SKM-1 treated with dmso at 0.1 percent for 144 hours (cell line): Measurements from ENCODE around the gene AUP1.
A peak's percentile ranks its signal among the peaks of the same experiment; 100 is the strongest.

ENCODE experiments used
- DNase-seq: peaks from one replicate; lab custom pipeline; 2025; ENCODE audit not compliant: unreplicated experiment; lab: John Stamatoyannopoulos, UW

AUP1 gene

DNA sequence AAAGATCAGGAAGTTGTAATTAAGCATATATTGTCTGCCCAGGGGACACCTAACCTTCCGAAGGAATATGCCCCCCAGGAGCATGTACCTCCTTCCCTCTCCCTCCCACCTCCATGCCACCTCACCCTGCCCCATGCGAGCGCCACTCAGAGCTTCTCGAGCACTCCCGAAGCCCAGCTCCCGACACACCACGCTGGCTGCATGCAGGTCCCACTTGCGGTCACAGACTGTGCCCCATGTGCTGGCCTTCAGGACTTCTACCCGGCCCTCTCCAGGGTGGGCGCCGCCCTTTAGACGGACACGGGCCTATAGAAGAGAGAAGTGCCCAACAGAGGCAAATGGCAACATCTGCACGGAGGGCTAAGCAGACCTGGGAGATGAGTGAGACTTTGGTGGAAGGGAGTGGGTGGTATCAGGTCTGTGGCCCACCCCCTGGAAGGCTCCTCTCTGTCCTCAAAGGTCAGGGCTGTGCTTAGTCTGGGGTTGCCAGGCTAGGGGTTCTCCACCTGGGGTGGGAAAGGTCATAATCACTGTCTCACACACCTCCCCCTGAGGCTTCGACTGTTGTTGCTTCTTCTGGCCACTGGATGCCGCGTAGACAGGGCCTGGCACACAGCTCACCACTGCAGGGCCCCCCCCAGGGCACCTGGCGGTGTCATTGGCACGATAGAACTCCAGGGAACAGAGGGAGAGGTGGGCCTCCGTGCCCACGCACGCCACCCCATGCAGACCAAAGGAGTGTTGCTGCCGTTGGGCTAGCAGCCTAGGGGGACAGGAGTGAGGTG is 6.9 kb upstream of the AUP1 start:
- no peak for DNase-seq

DNA sequence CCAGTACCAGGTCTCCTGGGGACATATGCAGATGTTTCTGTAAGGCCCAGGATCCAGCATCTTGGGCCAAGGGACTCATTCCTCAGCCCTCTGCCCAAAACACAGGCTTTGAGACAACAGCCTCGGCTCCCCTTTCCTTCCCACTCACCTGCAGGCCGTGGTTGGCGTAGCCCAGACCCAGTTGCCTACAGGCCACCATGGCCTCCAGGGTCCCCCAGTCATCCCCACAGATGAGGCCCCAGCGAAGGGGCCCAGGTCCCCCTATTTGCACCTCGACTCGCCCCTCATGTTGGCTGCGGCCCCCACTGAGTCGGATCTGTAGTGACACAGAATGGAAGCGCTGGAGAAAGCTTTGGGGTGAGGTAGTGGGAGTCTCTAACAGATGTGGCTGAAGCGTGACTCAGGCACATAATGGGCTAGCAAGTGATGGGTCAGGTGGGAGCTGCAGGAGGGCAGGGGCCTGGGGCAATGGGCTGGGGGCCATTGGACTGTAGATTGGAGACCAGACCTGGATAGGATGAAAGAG is 6.0 kb upstream of the AUP1 start:
- no peak for DNase-seq

DNA sequence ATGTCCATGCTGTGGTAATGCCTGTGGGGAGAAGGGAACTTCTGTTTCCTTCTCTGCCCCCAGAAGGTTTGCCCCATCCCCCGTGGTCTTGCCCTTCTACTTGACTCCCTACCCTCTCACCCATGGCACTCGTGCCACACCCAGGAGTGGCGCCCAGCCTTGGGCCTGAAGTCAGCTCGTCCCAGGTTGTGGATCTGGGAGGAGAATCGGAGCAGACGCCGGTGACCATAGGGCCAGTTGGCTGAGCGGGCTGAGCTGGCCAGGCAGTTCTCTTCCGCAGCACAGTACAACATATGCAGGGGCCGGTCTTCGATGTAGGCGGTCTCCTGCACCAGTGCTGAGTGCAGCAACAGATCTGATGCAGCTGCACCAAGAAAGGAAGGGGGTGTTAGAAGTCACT is 4.9 kb upstream of the AUP1 start:
- DNase-seq, result no peak

DNA sequence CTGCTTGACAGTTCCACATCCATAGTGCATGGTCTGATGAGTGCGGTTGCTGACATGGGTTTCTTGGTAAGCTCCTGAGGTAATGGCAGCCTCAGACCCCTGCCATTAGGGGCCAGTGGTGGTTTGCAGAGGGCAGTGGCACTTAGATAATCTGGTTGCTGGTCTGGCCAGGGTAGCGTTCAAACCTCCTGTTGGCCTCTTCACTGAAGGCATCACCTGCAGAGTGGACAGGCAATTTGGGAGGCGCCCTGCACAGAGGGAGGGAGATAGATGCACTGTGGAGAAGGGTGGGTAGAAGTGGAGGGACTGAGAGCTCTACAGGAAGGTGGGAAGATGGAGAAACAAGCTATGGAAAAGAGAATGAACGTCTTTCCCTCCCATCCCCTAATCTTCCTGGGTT is 4.0 kb upstream of the AUP1 start:
- no peak for DNase-seq

DNA sequence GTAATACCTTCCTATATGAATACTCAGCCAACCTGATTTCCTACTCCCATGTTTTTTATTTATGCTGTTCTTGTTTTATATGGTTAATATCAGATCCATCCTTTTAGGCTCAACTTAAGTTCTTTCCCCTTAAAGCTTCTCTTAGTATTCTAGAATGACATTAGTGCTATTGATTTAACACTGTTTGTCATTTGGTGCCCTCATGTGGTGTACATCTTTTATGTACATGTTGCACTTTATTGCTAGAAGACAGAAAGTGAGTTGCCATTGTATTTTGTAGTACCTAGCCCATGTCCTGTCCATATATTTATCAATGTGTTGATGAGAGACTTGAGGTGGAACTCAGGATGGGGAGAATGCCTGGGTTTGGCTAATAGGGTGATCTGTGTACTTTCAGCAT is 2.7 kb upstream of the AUP1 start:
- no peak for DNase-seq

DNA sequence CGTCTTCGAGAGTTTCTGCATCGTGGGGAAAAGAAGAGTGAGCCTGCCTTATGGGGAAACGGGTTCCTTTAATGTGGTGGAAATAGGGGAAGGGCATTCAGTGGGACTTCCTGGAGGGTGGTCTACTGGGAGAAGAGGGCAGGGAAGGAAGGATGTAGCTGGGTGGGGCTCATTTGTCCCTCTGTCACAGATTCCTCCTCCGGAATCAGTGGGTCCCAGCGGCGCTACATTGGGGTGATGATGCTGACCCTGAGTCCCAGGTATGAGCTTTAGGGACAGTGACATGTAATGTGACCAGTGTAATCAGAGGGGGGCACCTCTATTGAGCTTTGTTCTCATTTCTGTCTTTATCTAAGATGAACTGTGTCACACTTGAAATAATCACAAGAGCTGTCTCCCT is 2.2 kb upstream of the AUP1 start:
- no peak for DNase-seq

DNA sequence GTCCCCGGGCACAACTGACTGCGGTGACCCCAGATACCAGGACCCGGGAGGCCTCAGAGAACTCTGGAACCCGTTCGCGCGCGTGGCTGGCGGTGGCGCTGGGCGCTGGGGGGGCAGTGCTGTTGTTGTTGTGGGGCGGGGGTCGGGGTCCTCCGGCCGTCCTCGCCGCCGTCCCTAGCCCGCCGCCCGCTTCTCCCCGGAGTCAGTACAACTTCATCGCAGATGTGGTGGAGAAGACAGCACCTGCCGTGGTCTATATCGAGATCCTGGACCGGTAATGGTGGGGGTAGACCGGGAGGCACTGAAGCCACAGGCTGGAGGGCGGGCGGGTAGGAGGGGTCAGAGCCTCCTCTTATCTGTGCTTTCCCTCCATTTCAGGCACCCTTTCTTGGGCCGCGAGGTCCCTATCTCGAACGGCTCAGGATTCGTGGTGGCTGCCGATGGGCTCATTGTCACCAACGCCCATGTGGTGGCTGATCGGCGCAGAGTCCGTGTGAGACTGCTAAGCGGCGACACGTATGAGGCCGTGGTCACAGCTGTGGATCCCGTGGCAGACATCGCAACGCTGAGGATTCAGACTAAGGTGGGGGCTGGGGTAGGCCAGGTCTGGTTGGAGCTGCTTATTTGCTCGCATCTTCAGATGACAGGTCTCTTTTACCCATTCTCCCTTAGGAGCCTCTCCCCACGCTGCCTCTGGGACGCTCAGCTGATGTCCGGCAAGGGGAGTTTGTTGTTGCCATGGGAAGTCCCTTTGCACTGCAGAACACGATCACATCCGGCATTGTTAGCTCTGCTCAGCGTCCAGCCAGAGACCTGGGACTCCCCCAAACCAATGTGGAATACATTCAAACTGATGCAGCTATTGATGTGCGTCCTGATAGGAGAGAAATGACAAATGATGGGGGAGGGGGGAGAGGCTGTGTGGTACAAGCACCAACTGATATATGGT is 1.0 kb upstream of the AUP1 start:
- no peak for DNase-seq

DNA sequence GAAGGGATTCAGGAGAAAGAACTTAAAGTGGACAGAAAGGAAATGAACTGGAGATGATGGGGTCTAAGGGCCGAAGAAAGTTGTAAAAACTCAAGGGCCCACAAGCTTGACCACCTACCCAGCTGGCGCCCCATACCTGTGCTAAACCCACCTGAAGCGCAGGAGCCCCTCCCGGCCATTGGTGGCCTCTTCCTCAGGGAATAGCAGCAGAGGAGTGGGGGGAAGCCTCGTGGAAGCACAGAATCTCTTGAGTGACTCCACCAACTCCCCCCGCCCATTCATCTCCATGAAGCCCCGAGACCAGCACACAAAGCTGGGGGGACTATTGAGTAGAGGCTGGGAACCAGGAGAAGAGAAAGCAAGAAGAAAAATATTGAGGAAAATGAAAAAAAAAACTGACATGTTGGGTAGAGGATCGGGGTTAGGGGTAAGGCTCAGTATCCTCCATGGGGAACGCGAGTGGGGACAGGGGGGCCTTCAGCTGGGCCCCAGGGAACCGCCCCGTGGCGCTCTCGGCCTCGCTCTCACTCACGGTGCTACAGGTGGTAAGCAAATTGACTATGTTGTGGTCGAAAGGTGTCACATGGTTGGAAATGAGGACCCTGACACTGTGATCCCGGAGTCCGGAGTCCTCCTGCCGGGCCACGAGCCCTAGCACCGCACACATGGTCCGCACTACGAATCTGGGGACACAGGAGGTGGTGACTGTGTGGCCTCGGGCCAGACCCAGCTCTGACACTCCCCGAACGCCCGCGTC is 728 bp downstream of the AUP1 start:
- DNase-seq, result no peak

DNA sequence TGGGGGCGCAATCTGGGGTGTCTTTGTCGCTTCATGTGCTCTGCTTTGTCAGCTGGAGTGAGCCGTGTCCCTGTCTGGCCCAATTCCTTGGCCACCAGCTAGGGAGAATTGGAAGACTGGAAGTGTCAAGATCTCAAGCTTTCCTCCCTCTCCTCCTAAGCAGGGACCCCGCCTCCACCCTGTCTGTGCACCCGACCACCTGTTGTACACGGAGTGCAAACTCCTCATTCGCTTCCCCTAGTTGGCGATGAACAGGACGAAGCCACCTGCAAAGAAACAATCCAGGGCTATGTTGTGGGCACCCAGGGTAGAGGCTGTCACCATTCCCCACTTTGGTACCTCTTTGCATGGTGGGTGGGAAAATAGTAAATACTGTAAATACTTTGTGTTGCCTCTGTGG is 1.8 kb downstream of the AUP1 start:
- no peak for DNase-seq

DNA sequence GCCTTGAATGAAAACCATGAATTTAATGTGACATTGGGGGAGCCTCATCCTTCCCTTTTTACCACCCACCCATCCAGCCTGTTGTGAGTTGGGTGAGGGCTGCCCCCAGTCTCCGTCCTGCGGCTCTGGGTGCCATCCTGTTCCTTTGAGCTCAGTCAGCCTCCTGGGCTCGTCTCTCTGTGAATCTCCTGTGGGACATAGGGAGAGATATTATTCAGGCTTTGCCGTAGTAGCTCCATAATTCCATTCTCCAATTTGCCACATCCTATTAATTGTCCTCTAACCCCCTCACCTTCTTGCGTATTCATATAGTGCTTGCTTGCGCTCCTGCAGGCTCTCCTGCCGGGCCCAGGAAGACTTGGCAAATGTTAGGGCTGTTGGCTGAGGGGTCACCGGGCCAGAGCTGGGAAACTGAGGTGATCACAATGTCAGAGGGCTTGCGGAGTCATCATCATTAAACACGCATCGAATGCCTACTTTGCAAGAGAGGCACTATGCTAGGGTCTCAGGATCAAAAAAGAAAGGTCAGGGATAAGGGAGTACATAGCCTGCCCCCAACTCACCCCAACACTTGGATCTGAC is 2.8 kb downstream of the AUP1 start:
- no peak for DNase-seq

DNA sequence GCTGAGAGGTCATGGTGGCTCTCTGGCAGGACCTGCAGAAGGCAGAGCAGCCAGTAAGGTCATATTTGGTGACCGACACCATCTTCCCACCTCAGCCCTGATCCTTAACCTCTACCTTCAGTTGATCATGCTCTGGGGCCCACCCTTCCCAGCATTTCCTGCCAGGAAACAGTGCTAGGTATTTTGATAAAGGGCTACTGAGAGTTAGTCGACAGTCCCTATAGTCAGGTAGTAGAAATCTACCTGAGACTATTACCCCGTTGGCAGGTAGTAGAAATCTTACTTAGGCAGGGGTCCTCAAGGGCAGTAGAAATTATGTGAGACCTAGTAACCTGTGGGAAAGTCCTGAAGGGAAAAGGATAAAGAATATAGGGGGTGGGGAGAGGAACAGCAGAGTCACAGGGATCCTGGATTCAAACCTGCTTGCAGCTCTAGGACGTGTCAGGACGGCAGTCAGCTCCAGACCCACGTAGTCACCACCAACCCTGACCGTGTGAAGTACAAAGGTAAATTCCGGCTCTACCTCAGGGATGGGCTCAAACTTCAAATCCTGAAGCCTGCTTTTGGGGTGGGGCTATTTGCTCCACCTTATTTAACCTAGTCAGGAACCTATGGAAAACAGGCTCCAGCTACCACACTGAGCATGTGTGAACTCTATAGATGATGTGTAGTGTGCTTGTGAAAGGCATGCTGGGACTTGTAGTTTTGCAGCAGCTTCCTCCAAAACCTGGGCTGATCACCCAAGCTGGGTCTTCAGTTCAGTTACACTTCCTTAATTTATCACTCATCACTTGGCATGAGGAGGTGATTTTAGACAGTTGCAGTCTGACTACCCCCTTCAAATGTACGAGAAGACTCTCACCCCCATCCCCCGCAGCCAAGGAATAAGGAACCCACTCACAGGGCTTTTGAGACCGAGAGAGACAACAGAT is 3.5 kb downstream of the AUP1 start, which contains the start of gene DQX1:
TSS of gene DQX1 (minus strand) at position 515 of the 932 bp plus-strand sequence. CDS start at position 13, 502 bp downstream.
- peak; percentile 54 for DNase-seq

DNA sequence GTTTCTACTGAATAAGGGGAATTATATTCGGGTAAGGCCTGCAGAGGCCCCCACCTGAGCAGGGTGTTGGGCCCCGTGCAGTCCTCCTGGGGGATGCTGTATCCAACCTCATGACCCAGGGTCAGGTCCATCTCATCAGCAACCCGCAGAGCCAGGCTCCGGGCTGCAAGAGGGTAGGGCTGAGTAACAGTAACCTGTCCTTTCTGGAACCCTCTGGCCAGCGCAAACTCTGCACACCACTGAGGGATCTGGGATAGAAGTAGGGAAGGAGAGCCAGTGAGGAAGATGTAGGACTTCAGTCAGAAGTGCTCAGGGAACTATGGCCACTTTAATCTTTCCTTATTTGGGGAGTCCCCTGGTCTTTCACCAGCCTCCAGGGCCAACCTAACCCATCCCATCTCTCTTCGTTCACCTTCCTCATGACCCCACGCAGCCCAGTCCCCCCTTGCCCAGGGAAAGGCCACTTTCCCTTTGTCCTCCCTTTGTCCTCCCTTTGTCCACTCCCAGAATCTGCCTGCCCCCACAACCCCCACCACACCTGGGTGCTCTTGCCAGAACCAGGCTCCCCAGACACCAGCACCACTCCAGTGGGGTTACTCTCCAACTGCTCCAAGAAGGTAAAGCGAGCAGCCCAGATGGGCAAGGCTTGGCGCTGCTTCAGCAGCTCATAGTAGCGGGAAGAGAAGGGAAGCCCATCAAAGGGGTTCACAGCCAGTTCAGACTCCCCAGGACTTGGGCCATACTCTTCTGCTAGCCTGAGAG is 4.4 kb downstream of the AUP1 start:
- DNase-seq, result no peak

DNA sequence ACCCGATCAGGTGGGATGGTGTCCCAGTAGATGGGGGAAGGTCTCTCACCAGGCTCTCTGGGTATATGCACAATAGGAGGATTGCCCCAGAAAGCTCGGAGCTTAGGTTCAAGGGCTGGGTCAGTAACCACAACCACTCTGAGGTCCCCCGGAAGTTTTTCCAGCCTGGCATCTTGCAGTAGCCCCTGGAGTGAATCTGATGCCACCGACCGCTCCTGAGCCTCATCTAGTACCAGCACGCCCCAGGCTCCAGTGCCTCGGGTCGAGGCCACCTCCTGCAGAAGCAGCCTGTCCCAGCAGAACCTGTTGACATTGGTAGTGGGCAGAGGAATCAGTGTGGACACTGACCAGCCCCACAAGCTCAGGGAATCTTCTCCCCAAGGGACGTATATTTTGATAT is 5.5 kb downstream of the AUP1 start:
- no peak for DNase-seq

DNA sequence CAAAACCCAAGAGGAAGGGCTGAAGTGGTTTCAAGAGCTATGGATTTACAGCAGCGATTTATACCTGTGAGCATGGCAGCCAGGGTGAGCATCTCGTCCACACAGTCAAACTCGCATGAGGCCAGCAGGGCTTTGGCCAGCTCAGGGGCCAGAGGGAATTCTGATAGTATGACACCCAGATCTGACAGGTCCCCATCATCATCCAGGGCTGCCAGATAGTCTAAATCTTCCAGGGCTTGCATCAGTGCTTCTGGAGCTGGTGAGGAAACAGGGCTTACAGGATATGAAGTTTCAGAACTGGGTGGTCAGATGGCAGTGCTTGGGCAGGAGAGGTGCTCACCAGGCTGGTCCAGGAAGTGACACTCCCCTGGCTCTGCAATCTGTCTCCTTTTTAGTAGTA is 7.0 kb downstream of the AUP1 start:
- DNase-seq, result no peak

DNA sequence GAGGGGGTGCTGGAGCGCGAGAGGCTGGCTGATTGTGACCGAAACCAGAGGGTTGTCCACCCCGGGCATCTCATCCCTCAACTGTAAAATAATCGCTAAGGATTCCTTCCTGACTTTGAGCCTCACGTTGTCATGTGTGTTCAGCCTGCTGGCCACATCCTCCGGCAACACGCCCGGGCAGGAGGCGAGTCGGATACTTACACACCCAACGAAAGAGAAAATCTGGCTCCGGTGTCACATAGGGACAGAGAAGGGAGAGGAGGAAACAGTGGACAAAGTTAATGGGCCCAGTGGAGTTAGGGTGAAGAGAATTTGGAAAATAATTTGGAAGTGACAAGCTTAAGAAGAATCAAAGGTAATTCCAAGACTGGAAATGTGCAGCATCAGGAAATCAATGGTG is 12.9 kb downstream of the AUP1 start:
- no peak for DNase-seq

DNA sequence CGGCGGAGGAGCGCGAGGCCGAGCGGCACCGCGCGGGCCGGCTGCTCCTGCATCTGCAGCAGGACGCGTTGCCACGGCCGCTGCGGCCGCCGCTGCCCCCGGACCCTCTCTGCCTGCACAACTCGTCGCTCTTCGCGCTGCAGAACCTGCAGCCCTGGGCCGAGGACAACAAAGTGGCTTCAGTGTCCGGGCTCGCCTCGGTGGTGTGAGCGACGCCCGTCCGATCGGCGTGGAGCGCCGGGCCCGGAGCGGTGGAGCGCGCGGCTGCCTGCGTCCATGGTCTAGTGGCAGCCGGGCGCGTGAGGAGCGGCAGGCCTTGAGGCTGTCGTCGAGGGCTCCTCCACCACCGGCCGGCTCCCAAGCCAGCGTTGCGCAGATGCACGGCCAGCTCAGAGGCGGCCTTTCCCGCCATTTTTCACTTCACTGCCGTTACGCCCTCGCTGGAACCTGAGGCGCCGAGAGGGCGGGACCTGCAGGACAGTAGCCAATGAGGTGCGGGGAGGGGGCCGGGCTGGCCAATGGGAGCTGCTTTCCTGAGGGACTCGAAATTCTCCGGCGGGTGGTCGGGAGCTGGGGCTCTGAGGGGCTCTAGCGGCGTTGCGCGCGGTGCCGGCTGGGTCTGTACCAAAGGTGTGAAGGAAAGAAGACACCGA is 13.4 kb downstream of the AUP1 start:
- DNase-seq, result no peak

DNA sequence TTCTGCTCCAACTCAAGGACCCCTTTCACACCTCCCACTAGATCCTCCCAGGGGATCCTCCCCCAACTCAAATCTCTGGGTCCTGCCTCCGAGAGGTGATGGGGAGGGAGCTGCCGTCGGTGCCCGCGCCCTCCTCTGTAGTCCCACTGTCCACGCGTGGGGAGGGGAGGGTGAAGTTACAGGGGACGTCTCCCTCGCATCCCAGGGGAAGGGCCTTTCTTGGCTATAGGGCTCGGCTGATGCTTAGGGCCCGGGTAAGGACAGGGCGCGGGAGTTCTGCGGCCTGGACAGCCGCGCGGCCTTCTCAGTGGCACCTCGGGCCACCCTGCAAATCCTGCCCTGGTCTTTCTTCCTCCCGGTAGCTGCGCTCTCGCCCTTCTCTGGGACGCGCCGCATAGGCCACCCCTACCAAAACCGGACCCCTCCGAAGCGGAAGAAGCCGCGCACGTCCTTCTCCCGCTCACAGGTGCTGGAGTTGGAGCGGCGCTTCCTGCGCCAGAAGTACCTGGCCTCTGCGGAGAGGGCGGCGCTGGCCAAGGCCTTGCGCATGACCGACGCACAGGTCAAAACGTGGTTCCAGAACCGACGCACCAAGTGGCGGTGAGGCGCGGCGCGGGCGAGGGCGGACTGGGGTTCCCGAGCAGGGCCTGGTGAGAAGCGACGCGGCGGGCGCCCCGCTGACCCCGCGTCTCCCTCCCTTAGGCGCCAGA is 14.1 kb downstream of the AUP1 start:
- no peak for DNase-seq
